GM19455 (cell line): ENCODE data around the gene PPP1R1A.

Experiments used
- ATAC-seq: cut with Tn5 transposase; IDR thresholded peaks from one replicate; pipeline ENCODE4 v1.9.1; 2021; ENCODE audit not compliant: unreplicated experiment

PPP1R1A gene

DNA sequence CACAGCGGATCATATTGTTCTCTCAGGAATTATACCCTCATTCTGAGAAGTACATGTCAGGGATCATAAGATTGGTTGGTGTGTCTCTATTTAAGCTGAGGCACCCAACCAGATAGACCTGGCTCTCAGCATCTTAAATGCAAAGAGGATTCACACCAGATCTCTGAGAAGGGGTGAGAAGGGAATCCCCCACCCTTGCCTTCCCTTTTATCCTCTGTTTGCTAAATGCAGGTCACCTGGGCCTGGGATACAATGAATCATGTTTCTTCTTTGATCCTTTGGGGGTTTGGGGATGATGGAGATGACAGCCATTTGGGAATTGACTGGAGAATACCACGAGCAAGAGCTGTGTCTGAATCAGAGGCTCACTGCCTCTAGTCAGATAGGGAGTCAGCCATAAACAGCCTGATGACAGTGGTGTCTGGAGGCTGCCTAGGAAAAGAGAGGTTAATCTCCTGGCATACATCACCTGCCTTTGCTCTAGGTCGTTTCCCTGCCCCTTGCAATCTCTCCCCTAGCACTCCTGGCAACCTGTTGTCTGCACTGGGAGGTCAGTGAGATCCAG lies 50.2 kb downstream of the PPP1R1A start:
- no peak for ATAC-seq

DNA sequence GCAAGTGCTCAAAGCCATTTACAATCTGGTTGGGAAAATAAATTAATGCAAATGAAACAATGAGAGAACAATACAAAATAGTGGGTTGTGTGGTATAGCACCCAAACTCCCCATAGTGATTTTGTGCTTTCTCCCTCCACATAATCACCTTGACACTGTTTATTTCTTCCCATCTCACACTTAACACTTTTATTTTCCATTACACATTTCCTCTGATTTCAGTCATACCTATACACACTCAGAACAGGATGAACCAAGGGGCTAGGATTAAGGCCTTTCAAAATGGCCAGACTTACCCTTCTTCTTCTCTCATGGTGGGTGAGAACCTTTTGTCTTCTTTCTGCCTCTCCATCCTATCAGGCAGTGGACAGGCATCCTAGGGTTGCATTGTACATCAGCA lies 53.0 kb downstream of the PPP1R1A start:
- no peak for ATAC-seq

DNA sequence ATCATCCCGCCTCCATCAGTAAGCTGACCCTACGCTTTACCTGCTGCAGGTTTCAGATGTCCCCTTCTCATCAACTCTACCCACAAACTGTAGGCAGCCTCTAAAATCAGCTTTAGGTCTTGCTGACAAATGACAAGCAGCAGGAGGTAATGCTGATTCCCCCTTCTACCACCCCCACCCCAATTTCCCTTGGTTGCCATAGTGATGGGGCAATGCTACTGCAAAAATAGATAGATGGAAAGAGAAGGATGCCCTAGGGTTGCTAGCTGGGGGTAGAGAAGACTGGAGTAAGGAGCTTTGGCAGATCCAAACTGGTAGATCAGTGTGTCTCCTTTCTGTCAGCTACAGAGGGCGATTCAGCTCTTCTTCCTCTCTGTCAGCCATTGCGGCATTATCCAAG lies 58.9 kb downstream of the PPP1R1A start:
- ATAC-seq = no peak
